Naive thymus-derived CD4-positive, alpha-beta T cell (primary cell): ENCODE measurements around the gene KCNQ2. TPM values are rescaled to one million over a fixed set of nuclear protein-coding genes. Genes with fewer than 3 reads are reported as not detected.
A peak's percentile ranks its signal among the peaks of the same experiment; 100 is the strongest.

Source experiments
- ATAC-seq: fragments of 150-1000 bp; cut with Tn5 transposase; 2 replicates; pipeline ENCODE4 v1.10.0; 2021; ENCODE audit warnings: mild to moderate bottlenecking, moderate library complexity
- CTCF ChIA-PET: fragments of 350-600 bp; sonication (Branson Sonifier 250); formaldehyde crosslinking; loops from one replicate; lab custom pipeline; 2021; ENCODE audit warnings: antibody characterized with exemption; lab: Charles Lee
- POLR2A ChIA-PET: fragments of 350-600 bp; sonication (Branson Sonifier 250); formaldehyde crosslinking; loops from one replicate; lab custom pipeline; 2021; ENCODE audit warnings: antibody characterized with exemption, inconsistent platforms; lab: Charles Lee
- DNase-seq, 9 donors: peaks; one replicate each; pipeline versions ENCODE4 v3.0.0 to v3.0.0-alpha.2; 2020 to 2022; ENCODE audit warnings: mixed read lengths in 1 of 9
- H3K27ac ChIP-seq: one replicate; pipeline ENCODE4 v1.7.0; 2013; ENCODE audit warnings: mild to moderate bottlenecking, low read depth, low read length, moderate library complexity
- H3K27me3 ChIP-seq, 2 donors: one replicate each; pipeline ENCODE4 v1.7.0; 2013; ENCODE audit warnings: low read length in 2 of 2, mild to moderate bottlenecking in 2 of 2, moderate library complexity in 2 of 2; ENCODE audit not compliant: control insufficient read depth in 2 of 2, insufficient read depth in 2 of 2
- H3K36me3 ChIP-seq, 3 experiments: 1 replicate in 2 of 3; 2 replicates in 1 of 3; pipeline ENCODE4 v1.7.0; 2013; ENCODE audit warnings: low read length in 3 of 3, mild to moderate bottlenecking in 3 of 3, moderate library complexity in 1 of 3; ENCODE audit not compliant: insufficient read depth in 3 of 3, control insufficient read depth in 2 of 3
- H3K4me1 ChIP-seq, 2 donors: one replicate each; pipeline ENCODE4 v1.7.0; 2013; ENCODE audit warnings: low read length in 2 of 2, mild to moderate bottlenecking in 2 of 2, moderate library complexity in 1 of 2; ENCODE audit not compliant: control insufficient read depth in 2 of 2, insufficient read depth in 2 of 2
- H3K4me3 ChIP-seq: 2 replicates; pipeline ENCODE4 v1.7.0; 2013; ENCODE audit warnings: mild to moderate bottlenecking, low read length
- H3K9me3 ChIP-seq, 3 experiments: 1 replicate in 2 of 3; 2 replicates in 1 of 3; pipeline ENCODE4 v1.7.0; 2013; ENCODE audit warnings: low read length in 3 of 3; ENCODE audit not compliant: control insufficient read depth in 2 of 3
- H3K27ac Mint-ChIP-seq, 9 donors: one replicate each; pipeline ENCODE4 v1.8.0; 2020 to 2022; ENCODE audit warnings: mixed read lengths in 9 of 9, mild to moderate bottlenecking in 8 of 9, moderate library complexity in 5 of 9, inconsistent platforms in 2 of 9
- H3K27me3 Mint-ChIP-seq, 5 donors: one replicate each; pipeline ENCODE4 v1.8.0; 2021 to 2022; ENCODE audit warnings: mixed read lengths in 5 of 5, mild to moderate bottlenecking in 1 of 5
- H3K36me3 Mint-ChIP-seq, 5 donors: one replicate each; pipeline ENCODE4 v1.8.0; 2020 to 2022; ENCODE audit warnings: mixed read lengths in 5 of 5, mild to moderate bottlenecking in 3 of 5, inconsistent platforms in 1 of 5
- H3K4me1 Mint-ChIP-seq, 7 donors: one replicate each; pipeline ENCODE4 v1.8.0; 2020 to 2022; ENCODE audit warnings: mixed read lengths in 7 of 7, mild to moderate bottlenecking in 3 of 7, inconsistent platforms in 1 of 7
- H3K4me3 Mint-ChIP-seq, 10 donors: one replicate each; pipeline ENCODE4 v1.8.0; 2020 to 2022; ENCODE audit warnings: mild to moderate bottlenecking in 10 of 10, mixed read lengths in 10 of 10, moderate library complexity in 6 of 10, inconsistent platforms in 2 of 10
- H3K9me3 Mint-ChIP-seq, 11 donors: one replicate each; pipeline ENCODE4 v1.8.0; 2020 to 2022; ENCODE audit warnings: mixed read lengths in 11 of 11, mild to moderate bottlenecking in 4 of 11, inconsistent platforms in 1 of 11, moderate library complexity in 1 of 11
- intact Hi-C, 2 donors: fragments of 100-400 bp; cut with micrococcal nuclease; formaldehyde crosslinking; loops; one replicate each; pipeline ENCODE4 v1.15.1; 2023
- polyA plus RNA-seq, 2 donors: library from polyadenylated mRNA; unstranded; fragments of 300-500 nt; fragmentation: Illumina TruSeq; gene quantifications; one replicate each; pipeline ENCODE4 v1.2.3, GENCODE V29; 2021
- total RNA-seq, 6 experiments: library from RNA in 5 of 6; stranded (reverse) in 5 of 6; gene quantifications; 1 replicate in 5 of 6; 2 replicates in 1 of 6; pipeline ENCODE4 v1.2.3 and lab custom pipeline; 2021 to 2026

The KCNQ2 gene
- total and polyA plus RNA-seq, 7 experiments from 2014 or later = 0.27 to 0.72 (median 0.30) TPM; not detected in 4

DNA sequence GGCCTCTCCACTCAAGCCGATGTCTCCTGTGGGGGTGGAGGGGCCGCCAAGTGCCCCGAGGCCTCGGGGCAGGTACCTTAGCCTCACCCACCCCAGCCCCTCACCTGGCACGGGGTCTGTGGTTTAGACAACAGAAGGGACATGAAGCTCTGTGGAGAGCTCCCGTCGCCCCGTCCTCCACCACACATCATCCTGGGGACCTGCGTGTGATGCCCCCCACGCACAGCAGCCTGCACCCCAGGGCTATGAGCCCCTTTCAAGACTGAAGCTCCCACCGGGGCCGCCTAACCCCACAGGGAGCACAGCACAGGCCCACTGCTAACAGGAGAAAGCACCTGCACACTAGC, 8.2 kb downstream of the KCNQ2 start:
- H3K27ac ChIP-seq = no peak overlapping the region
- ChIA-PET CTCF (no interaction called here), POLR2A (no interaction called here)
- no peaks in the 10 kb centered on the region for H3K4me1 ChIP-seq
- Mint-ChIP-seq H3K27ac (no peak overlapping the region), H3K4me1 (peaks cover 0 to 1% (median 0%) of the 10 kb centered on the region in 7 donors), H3K36me3 (no peaks in the 10 kb centered on the region), H3K4me3 (no peak overlapping the region), H3K9me3 (no peaks in the 10 kb centered on the region), H3K27me3 (peaks cover 4 to 43% (median 35%) of the 10 kb centered on the region in 5 donors)
- no peaks in the 10 kb centered on the region for H3K9me3 ChIP-seq
- no peaks in the 10 kb centered on the region for H3K36me3 ChIP-seq
- intact Hi-C loops = no loop called here
- ATAC-seq (no peak), DNase-seq (no peak)
- no peaks in the 10 kb centered on the region for H3K27me3 ChIP-seq
- no peak overlapping the region for H3K4me3 ChIP-seq

DNA sequence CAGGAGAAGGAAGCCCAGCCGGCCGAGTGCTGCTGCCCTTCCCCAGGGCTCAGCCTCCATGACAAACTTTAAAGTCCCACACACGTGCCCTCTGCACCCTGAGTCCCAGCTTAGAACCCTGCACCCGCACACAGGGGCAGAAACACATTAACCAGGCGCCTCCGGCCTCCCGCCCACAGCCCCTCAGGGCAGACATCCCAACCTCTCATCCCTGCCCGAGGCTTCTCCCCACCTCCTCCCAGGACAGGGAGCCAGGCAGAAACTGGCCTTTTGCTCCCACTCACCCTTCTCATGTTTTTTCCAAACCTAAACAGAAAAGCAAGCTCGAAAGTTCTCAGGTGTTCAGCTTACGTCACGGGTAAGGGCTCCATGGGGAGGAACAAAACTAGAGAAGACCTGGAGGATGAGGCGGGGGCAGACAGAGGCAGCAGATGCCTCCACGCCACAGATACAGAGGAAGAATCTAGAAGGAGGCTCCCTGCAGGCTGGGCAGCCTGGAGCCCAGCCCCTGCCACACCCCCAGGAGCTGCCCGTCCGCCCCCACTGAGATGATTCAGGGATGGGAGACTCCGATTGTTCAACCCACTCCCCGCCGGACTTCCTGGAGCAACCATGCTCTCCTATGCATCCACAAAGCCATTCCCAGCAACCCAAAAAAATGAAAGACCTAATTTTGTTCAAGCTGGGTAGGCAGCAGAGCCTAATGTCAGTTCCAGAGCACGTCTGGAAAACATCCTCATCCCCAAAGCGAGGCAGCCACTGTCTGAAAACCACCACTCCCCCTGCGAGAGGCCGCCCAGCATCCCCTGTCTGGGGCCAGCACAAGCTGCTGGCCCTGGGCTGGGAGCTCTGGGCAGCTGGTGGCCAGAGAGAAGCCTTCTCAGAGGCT, 8.8 kb downstream of the KCNQ2 start:
- H3K4me1 Mint-ChIP-seq = peaks cover 0 to 1% (median 0%) of the 10 kb centered on the region in 7 donors
- no peak overlapping the region for H3K4me3 Mint-ChIP-seq
- H3K4me3 ChIP-seq = no peak overlapping the region
- H3K27me3 Mint-ChIP-seq = peaks cover 4 to 43% (median 35%) of the 10 kb centered on the region in 5 donors
- H3K36me3 ChIP-seq = no peaks in the 10 kb centered on the region
- H3K4me1 ChIP-seq = no peaks in the 10 kb centered on the region
- no peak for ATAC-seq
- intact Hi-C loops = no loop called here
- DNase-seq = no peak
- H3K27ac ChIP-seq = no peak overlapping the region
- H3K36me3 Mint-ChIP-seq = no peaks in the 10 kb centered on the region
- no peaks in the 10 kb centered on the region for H3K9me3 Mint-ChIP-seq
- no peaks in the 10 kb centered on the region for H3K27me3 ChIP-seq
- POLR2A ChIA-PET = no interaction called here
- no peak overlapping the region for H3K27ac Mint-ChIP-seq
- CTCF ChIA-PET = no interaction called here
- no peaks in the 10 kb centered on the region for H3K9me3 ChIP-seq

DNA sequence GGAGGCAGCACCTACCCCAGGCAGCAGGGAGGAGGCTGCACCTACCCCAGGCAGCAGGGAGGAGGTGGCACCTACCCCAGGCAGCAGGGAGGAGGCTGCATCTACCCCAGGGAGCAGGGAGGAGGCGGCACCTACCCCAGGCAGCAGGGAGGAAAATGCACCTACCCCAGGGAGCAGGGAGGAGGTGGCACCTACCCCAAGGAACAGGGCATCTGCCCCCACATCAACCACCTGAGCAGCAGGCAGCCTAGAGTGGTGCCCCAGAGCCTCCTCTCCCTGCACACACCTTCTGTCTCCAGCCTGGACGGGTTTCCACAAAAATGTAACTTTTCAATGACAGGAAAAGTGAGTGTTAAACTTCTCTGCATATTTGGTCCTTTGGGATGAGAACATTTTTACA, 10.2 kb downstream of the KCNQ2 start:
- Mint-ChIP-seq H3K36me3 (no peaks in the 10 kb centered on the region), H3K4me1 (peaks cover 0 to 1% (median 0%) of the 10 kb centered on the region in 7 donors), H3K27me3 (peaks cover 4 to 43% (median 32%) of the 10 kb centered on the region in 5 donors), H3K27ac (no peak overlapping the region), H3K4me3 (no peak overlapping the region), H3K9me3 (no peaks in the 10 kb centered on the region)
- Histone ChIP-seq H3K36me3 (no peaks in the 10 kb centered on the region), H3K27me3 (no peaks in the 10 kb centered on the region), H3K9me3 (no peaks in the 10 kb centered on the region), H3K4me3 (no peak overlapping the region), H3K27ac (no peak overlapping the region), H3K4me1 (no peaks in the 10 kb centered on the region)
- no peak for DNase-seq
- CTCF ChIA-PET = no interaction called here
- no peak for ATAC-seq
- intact Hi-C loops = no loop called here
- POLR2A ChIA-PET = no interaction called here

DNA sequence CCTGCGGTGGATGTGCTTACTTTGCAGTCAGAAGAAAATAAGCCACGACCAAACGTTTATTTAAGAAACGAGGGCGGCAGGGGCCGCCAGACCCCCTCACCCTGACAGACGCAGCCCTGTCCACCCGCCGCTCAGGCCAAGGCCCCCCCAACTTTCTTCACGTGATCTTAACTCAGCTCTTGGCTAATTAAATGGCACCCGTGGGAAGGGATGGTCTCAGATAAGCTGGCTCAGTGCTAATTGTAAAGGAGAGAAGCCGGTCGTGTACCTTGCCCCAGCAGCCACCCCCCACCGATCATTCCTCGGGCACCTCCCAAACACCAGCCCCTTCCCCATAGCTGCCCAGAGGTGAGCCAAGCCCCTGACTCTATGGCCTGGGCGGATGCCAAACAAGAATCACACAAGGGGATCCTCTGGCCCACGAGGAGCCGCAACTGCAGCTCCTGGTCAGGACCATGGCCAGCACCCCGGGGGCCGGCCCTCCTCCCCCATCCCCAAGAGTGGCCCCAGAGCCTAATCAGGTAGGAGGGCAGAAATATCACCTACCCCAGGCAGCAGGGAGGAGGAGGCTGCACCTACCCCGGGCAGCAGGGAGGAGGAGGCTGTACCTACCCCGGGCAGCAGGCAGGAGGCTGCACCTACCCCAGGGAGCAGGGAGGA, 11.2 kb downstream of the KCNQ2 start:
- H3K27ac Mint-ChIP-seq = no peak overlapping the region
- H3K27me3 Mint-ChIP-seq = peaks cover 5 to 42% (median 31%) of the 10 kb centered on the region in 5 donors
- Histone ChIP-seq H3K36me3 (no peaks in the 10 kb centered on the region), H3K4me3 (no peak overlapping the region), H3K4me1 (no peaks in the 10 kb centered on the region), H3K9me3 (no peaks in the 10 kb centered on the region), H3K27ac (no peak overlapping the region), H3K27me3 (no peaks in the 10 kb centered on the region)
- POLR2A ChIA-PET = no interaction called here
- ATAC-seq (no peak), DNase-seq (no peak)
- no peaks in the 10 kb centered on the region for H3K36me3 Mint-ChIP-seq
- no peaks in the 10 kb centered on the region for H3K4me1 Mint-ChIP-seq
- intact Hi-C loops = no loop called here
- CTCF ChIA-PET = no interaction called here
- no peaks in the 10 kb centered on the region for H3K9me3 Mint-ChIP-seq
- H3K4me3 Mint-ChIP-seq = no peak overlapping the region

DNA sequence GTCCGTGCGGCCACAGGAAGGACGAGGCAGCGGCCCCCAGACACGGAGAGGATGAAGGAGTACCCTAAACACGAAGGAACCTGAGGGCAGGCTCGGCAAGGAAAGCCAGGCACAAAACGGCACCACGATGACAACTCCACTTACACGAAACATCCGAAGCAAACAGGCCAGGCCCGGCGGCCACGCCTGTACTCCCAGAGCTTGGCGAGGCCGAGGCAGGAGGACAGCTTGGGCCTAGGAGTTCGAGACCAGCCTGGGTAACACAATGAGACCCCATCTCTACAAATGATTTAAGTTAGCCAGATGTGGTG, 13.4 kb downstream of the KCNQ2 start:
- POLR2A ChIA-PET = no interaction called here
- no peak overlapping the region for H3K27ac Mint-ChIP-seq
- DNase-seq (no peak), ATAC-seq (no peak)
- H3K9me3 Mint-ChIP-seq = no peaks in the 10 kb centered on the region
- Histone ChIP-seq H3K27me3 (no peaks in the 10 kb centered on the region), H3K4me1 (no peaks in the 10 kb centered on the region), H3K27ac (no peak overlapping the region), H3K9me3 (no peaks in the 10 kb centered on the region), H3K4me3 (no peak overlapping the region), H3K36me3 (no peaks in the 10 kb centered on the region)
- no peaks in the 10 kb centered on the region for H3K36me3 Mint-ChIP-seq
- intact Hi-C loops = no loop called here
- H3K4me1 Mint-ChIP-seq = peaks cover 0 to 4% (median 0%) of the 10 kb centered on the region in 7 donors
- CTCF ChIA-PET = no interaction called here
- H3K4me3 Mint-ChIP-seq = no peak overlapping the region
- H3K27me3 Mint-ChIP-seq = peaks cover 17 to 46% (median 34%) of the 10 kb centered on the region in 5 donors

DNA sequence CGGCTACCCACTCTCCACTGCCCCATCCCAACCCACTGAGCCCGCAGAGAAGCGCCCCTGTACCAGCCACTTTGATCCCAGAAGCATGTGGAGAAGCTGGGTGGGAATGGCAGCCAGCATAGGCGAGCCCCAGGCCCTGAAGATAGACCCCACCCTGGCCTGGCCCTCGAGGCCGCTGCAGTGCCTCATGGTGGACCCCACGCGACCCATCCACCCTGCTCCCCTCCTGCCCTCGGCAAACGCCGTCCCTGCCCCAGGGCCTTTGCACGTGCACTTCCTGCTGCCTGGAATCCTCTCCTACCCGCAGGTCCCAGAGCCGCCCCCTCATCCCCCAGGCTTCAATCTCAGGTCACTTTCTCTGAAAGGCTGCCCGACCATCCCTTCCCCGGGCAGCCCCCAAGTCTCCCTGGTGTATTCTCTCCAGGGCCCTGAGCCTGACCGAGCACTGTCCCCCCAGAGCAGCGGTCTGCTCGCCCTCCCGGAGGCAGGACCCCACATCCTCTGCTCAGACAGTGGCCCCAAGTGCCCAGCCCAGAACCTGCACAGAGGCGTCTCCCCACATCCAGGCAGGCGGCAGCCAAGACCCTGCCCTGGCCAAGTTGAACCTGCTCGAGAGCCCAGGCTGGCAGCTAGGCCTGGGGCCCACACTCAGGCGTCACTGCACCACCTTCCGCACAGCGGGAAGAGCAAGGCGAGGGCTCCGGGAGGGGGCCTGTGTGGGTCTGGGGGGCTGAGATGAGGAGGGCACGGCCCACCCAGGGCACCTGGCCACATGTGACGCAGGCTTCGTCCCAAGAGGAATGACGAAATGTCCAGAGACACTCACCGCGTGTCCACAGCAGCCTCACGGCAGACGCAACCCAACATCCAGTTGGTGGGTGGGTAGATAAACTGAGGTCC, 14.0 kb downstream of the KCNQ2 start:
- Histone ChIP-seq H3K4me3 (no peak overlapping the region), H3K4me1 (no peaks in the 10 kb centered on the region), H3K9me3 (no peaks in the 10 kb centered on the region), H3K27me3 (no peaks in the 10 kb centered on the region), H3K36me3 (no peaks in the 10 kb centered on the region), H3K27ac (no peak overlapping the region)
- CTCF ChIA-PET = no interaction called here
- no peaks in the 10 kb centered on the region for H3K36me3 Mint-ChIP-seq
- peak overlapping the region in 1 of 10 donors; percentile 49 for H3K4me3 Mint-ChIP-seq
- POLR2A ChIA-PET = no interaction called here
- H3K27ac Mint-ChIP-seq = no peak overlapping the region
- DNase-seq (no peak), ATAC-seq (no peak)
- intact Hi-C loops = no loop called here
- peaks cover 0 to 5% (median 0%) of the 10 kb centered on the region in 7 donors for H3K4me1 Mint-ChIP-seq
- H3K9me3 Mint-ChIP-seq = no peaks in the 10 kb centered on the region
- peaks cover 20 to 46% (median 30%) of the 10 kb centered on the region in 5 donors for H3K27me3 Mint-ChIP-seq
